A549 (cell line): ENCODE data around the gene S100A4. TPM values are rescaled to one million over a fixed set of nuclear protein-coding genes. Genes with fewer than 3 reads are reported as not detected.
A peak's percentile ranks its signal among the peaks of the same experiment; 100 is the strongest.

ENCODE experiments used
- ATAC-seq, 2 experiments: fragments of 200-7000 bp in 1 of 2; fragments of >200 bp in 1 of 2; cut with Nextera tagmentation in 1 of 2; cut with Tn5 transposase in 1 of 2; 3 replicates each; pipeline versions ENCODE4 v1.8.0 to v1.9.1; 2018 to 2020; ENCODE audit warnings: mild to moderate bottlenecking in 1 of 2, moderate library complexity in 1 of 2
- CTCF ChIA-PET: fragments of 300-600 bp; sonication (Branson Sonifier 250); formaldehyde crosslinking; extraction: SDS; loops from one replicate; lab custom pipeline; 2021; ENCODE audit warnings: antibody characterized with exemption, inconsistent platforms; lab: Yijun Ruan, JAX
- POLR2A ChIA-PET: fragments of 350-600 bp; formaldehyde crosslinking; extraction: SDS; loops from one replicate; lab custom pipeline; 2021; ENCODE audit warnings: antibody characterized with exemption, inconsistent platforms; lab: Yijun Ruan, JAX
- DNase-seq, 2 experiments: peaks; one replicate each; pipeline versions ENCODE4 v3.0.0 to v3.0.0-alpha.2; 2011 to 2016; ENCODE audit warnings: low read depth in 1 of 2, low spot score in 1 of 2
- FAIRE-seq: peaks from 2 replicates; lab custom pipeline; 2011; peaks lifted over from hg19 to GRCh38; lab: Jason Lieb, UNC
- H3K27ac ChIP-seq, 2 experiments: fragments of >200 bp; sonication (Bioruptor Twin); formaldehyde crosslinking; 3 replicates each; pipeline ENCODE4 v1.5.1; 2016 to 2017
- H3K4me1 ChIP-seq: fragments of >200 bp; sonication (Bioruptor Twin); formaldehyde crosslinking; 3 replicates; pipeline ENCODE4 v1.6.1; 2016
- H3K4me2 ChIP-seq: fragments of >200 bp; sonication (Bioruptor Twin); formaldehyde crosslinking; 3 replicates; pipeline ENCODE4 v1.6.1; 2016
- H3K4me3 ChIP-seq: fragments of >200 bp; sonication (Bioruptor Twin); formaldehyde crosslinking; 3 replicates; pipeline ENCODE4 v1.5.1; 2016
- H3K9me3 ChIP-seq: fragments of >200 bp; sonication (Bioruptor Twin); formaldehyde crosslinking; 3 replicates; pipeline ENCODE4 v1.6.1; 2016
- CBX8 ChIP-seq: fragments of 200-600 bp; sonication (generic); IDR thresholded peaks from 2 replicates; pipeline ENCODE4 v1.6.1; 2016
- CHD2 ChIP-seq: fragments of 150-350 bp; IDR thresholded peaks from 2 replicates; pipeline ENCODE4 v1.6.1; 2014; ENCODE audit warnings: low read length; ENCODE audit not compliant: partially characterized antibody
- EP300 ChIP-seq, 2 experiments: fragments of >200 bp; sonication (Bioruptor Twin); formaldehyde crosslinking; IDR thresholded peaks; 2 replicates in 1 of 2; 3 replicates in 1 of 2; pipeline ENCODE4 v1.6.1; 2016 to 2017
- ESRRA ChIP-seq: fragments of 150-350 bp; IDR thresholded peaks from 2 replicates; pipeline ENCODE4 v1.6.1; 2014; ENCODE audit warnings: mild to moderate bottlenecking, low read length, borderline replicate concordance
- FOSL2 ChIP-seq, 2 experiments: fragments of 450-650 bp in 1 of 2; fragments of >200 bp in 1 of 2; sonication (Bioruptor Twin) in 1 of 2; formaldehyde crosslinking; IDR thresholded peaks; 2 replicates each; pipeline versions ENCODE4 v1.5.0 to v1.6.1; 2016 to 2020; ENCODE audit warnings: mild to moderate bottlenecking in 1 of 2, moderate library complexity in 1 of 2
- GATA3 ChIP-seq: IDR thresholded peaks from 2 replicates; pipeline ENCODE4 v1.6.1; 2012; ENCODE audit warnings: borderline replicate concordance
- HES2 ChIP-seq: fragments of >200 bp; sonication (Bioruptor Twin); formaldehyde crosslinking; IDR thresholded peaks from 2 replicates; pipeline ENCODE4 v1.6.1; 2016
- HOXA7 ChIP-seq: fragments of 250-450 bp; sonication (Bioruptor Pico); IDR thresholded peaks from 2 replicates; pipeline ENCODE4 v1.5.0; 2020; ENCODE audit warnings: mild to moderate bottlenecking, moderate library complexity
- HOXB13 ChIP-seq: fragments of 250-450 bp; sonication (Bioruptor Pico); IDR thresholded peaks from 2 replicates; pipeline ENCODE4 v1.5.0; 2020; ENCODE audit warnings: low read depth, mild to moderate bottlenecking, moderate library complexity
- KDM1A ChIP-seq: fragments of 200-600 bp; sonication (generic); IDR thresholded peaks from 2 replicates; pipeline ENCODE4 v1.6.1; 2016; ENCODE audit warnings: low read depth, mild to moderate bottlenecking
- KDM5A ChIP-seq: fragments of 200-600 bp; sonication (generic); IDR thresholded peaks from 2 replicates; pipeline ENCODE4 v1.6.1; 2016; ENCODE audit warnings: antibody characterized with exemption, mild to moderate bottlenecking
- MAFK ChIP-seq: fragments of 450-650 bp; IDR thresholded peaks from 2 replicates; pipeline ENCODE4 v1.6.1; 2014; ENCODE audit not compliant: partially characterized antibody
- NR3C1 ChIP-seq: fragments of >200 bp; sonication (Bioruptor Twin); formaldehyde crosslinking; IDR thresholded peaks from 3 replicates; pipeline ENCODE4 v1.6.1; 2017
- PBX3 ChIP-seq: IDR thresholded peaks from 2 replicates; pipeline ENCODE4 v1.6.1; 2012
- PHF8 ChIP-seq: fragments of 200-600 bp; sonication (generic); IDR thresholded peaks from 2 replicates; pipeline ENCODE4 v1.6.1; 2016; ENCODE audit warnings: low read depth, mild to moderate bottlenecking, antibody characterized with exemption, moderate library complexity, borderline replicate concordance
- RAD21 ChIP-seq, 2 experiments: fragments of >200 bp in 1 of 2; sonication (Bioruptor Twin) in 1 of 2; formaldehyde crosslinking in 1 of 2; IDR thresholded peaks in 1 of 2; conservative IDR thresholded peaks in 1 of 2; 2 replicates in 1 of 2; 3 replicates in 1 of 2; pipeline ENCODE4 v1.6.1; 2012 to 2018; ENCODE audit warnings: inconsistent platforms in 1 of 2
- RARB ChIP-seq: fragments of 250-450 bp; sonication (Bioruptor Pico); IDR thresholded peaks from 2 replicates; pipeline ENCODE4 v1.8.0; 2021; ENCODE audit warnings: mild to moderate bottlenecking, moderate library complexity
- RCOR1 ChIP-seq: fragments of 150-350 bp; IDR thresholded peaks from 2 replicates; pipeline ENCODE4 v1.6.1; 2014; ENCODE audit warnings: antibody characterized with exemption, low read length, low read depth
- SMC3 ChIP-seq: fragments of >200 bp; sonication (Bioruptor Twin); formaldehyde crosslinking; IDR thresholded peaks from 3 replicates; pipeline ENCODE4 v1.6.1; 2018; ENCODE audit warnings: inconsistent platforms
- TFCP2L1 ChIP-seq: fragments of 250-450 bp; sonication (Bioruptor Pico); IDR thresholded peaks from 2 replicates; pipeline ENCODE4 v1.5.0; 2021; ENCODE audit warnings: mild to moderate bottlenecking
- TP53 ChIP-seq: fragments of 250-450 bp; sonication (Bioruptor Pico); IDR thresholded peaks from 2 replicates; pipeline ENCODE4 v1.5.0; 2021; ENCODE audit warnings: mild to moderate bottlenecking, moderate library complexity
- ZC3H11A ChIP-seq: fragments of 450-650 bp; IDR thresholded peaks from 2 replicates; pipeline ENCODE4 v1.6.1; 2014; ENCODE audit warnings: antibody characterized with exemption, mild to moderate bottlenecking
- ZFP36 ChIP-seq: fragments of 450-650 bp; IDR thresholded peaks from 2 replicates; pipeline ENCODE4 v1.6.1; 2014; ENCODE audit warnings: borderline replicate concordance; ENCODE audit not compliant: partially characterized antibody
- WGBS: methylation state at CpG from one replicate; pipeline ENCODE4 v1.1.6; 2017; ENCODE audit errors: missing lambda C conversion rate; 5-methylcytosine and 5-hydroxymethylcytosine counted together
- polyA plus RNA-seq, 4 experiments: library from polyadenylated mRNA; depleted of rRNA in 3 of 4; stranded (reverse); fragments of >200 nt; fragmentation: RNase III in 1 of 4; extraction: RNeasy Plus Mini Kit Qiagen cat#74134 plus additional on column Dnase treatment in 1 of 4; gene quantifications; 2 replicates in 3 of 4; 3 replicates in 1 of 4; pipeline ENCODE4 v1.2.3, GENCODE V29; 2011 to 2017
- TF ChIP-seq, protein P1 (sequence below): fragments of >200 bp; sonication (Bioruptor Twin); formaldehyde crosslinking; IDR thresholded peaks from 3 replicates; pipeline ENCODE4 v1.5.1; 2016

The S100A4 gene
- polyA plus RNA-seq, 2 of the 4 experiments (the other 2 are of a cell fraction), result 590 to 2,584 TPM

DNA sequence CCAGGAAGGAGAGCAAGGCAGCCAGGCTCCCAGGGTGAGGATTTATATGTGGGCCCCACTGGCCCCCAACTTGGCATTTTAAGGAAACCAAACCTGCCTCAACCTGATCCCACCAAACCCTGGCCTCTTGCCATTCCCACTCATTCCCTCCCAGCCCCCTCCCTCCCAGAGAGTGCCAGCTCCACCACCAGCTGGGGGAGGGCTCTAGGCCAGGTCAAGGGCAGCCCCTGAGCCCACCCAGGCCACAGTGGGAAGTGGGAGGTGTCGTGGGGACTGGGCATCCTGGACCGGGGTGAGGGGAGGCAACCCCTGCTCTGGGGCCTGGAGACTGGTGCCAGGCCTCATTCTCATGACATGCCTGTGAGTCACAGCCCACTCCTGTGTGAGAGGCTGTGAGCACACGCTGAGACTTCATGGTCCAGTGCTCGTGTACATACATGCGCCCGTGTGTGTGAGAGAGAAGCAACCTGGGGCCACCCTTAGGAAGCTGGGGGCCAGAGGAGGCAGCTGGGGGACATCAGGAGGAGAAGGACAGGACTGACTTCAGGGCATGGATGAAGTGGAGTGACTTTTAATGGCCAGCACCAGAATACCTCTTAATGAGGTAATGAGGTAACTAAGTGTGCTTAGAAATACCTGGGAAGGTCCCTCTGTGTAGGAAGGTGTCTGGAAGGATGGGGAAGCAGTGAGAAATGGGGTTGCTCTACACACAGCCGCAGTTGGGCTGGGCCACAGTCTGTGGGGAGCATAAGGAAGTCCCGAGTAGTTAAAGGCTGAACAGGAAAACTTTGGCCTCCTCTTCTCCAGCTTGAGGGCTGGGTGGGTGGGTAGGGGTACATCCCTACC, 20.1 kb upstream of the S100A4 start, which contains the start of gene S100A2 (continued):
- no peak for TF ChIP-seq RAD21 (conservative IDR thresholded peaks at IDR 0.05 in 1 of 2, IDR thresholded peaks at IDR 0.05 in 1 of 2)
- peak; percentile 94 for TF ChIP-seq HOXB13 (CRISPR knock-in tag)
- TF ChIP-seq TFCP2L1, result no peak
- TF ChIP-seq PHF8, result no peak
- TF ChIP-seq HES2, result no peak
- TF ChIP-seq PBX3, result no peak
- TF ChIP-seq KDM1A, result no peak
- peak; percentile 53; the same call in 1 of the 2 replicates for TF ChIP-seq FOSL2 (IDR thresholded peaks at IDR 0.05)
- TF ChIP-seq FOSL2 (CRISPR knock-in tag; IDR thresholded peaks at IDR 0.05), result peak; percentile 91

- H3K4me3 ChIP-seq, result no peak overlapping the region
- TF ChIP-seq RARB (CRISPR knock-in tag) (no peak), PBX3 (no peak), TP53 (CRISPR knock-in tag) (no peak), EP300 (IDR thresholded peaks at IDR 0.05) (no peak), GATA3 (no peak), RCOR1 (no peak), ZFP36 (no peak), ZC3H11A (no peak), CBX8 (no peak), HES2 (no peak), KDM5A (no peak), CHD2 (no peak), ESRRA (no peak), MAFK (no peak), SMC3 (no peak), HOXA7 (CRISPR knock-in tag) (no peak), NR3C1 (no peak)
- TF ChIP-seq, protein P1, sequence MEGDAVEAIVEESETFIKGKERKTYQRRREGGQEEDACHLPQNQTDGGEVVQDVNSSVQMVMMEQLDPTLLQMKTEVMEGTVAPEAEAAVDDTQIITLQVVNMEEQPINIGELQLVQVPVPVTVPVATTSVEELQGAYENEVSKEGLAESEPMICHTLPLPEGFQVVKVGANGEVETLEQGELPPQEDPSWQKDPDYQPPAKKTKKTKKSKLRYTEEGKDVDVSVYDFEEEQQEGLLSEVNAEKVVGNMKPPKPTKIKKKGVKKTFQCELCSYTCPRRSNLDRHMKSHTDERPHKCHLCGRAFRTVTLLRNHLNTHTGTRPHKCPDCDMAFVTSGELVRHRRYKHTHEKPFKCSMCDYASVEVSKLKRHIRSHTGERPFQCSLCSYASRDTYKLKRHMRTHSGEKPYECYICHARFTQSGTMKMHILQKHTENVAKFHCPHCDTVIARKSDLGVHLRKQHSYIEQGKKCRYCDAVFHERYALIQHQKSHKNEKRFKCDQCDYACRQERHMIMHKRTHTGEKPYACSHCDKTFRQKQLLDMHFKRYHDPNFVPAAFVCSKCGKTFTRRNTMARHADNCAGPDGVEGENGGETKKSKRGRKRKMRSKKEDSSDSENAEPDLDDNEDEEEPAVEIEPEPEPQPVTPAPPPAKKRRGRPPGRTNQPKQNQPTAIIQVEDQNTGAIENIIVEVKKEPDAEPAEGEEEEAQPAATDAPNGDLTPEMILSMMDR, result no peak
- H3K27ac ChIP-seq, result peak overlapping the region; percentile 97 to 100
- no peaks in the 10 kb centered on the region for H3K9me3 ChIP-seq
- DNase-seq, result no peak
- CTCF ChIA-PET, result interaction anchor here (1.0 to 8.3 kb wide), 7 partner anchors 8 to 212 kb away, joined by 5 to 141 read pairs (median 8); partner anchors contain the start of genes S100A13, S100A3, S100A4 and S100A5
- ATAC-seq, result no peak
- WGBS, result 90% methylated on average over 5 of the region's 7 CpGs
- peak overlapping the region; percentile 80; the same call in 1 of the 3 replicates for H3K4me2 ChIP-seq
- POLR2A ChIA-PET, result no interaction called here
- FAIRE-seq, result no peak
- H3K4me1 ChIP-seq, result peaks cover 59% of the 10 kb centered on the region
Measured at GRCh38 chr1:153563991-153564390, 18.4 kb upstream of the S100A4 start.
